ENCODE results near the gene CADM1.

CADM1 gene

GRCh38 chr11:115155978-115156377 lies 348.2 kb downstream of the CADM1 start:
- Histone ChIP-seq H2AFZ (ENCODE audit: low read length) (no peak overlapping the region), H3K4me1 (ENCODE audit: low read length) (no peaks in the 10 kb centered on the region), H3K4me3 (ENCODE audit: low read length) (no peak overlapping the region), H3K9ac (ENCODE audit: low read length) (no peak overlapping the region), H4K20me1 (ENCODE audit: insufficient read depth, low read length) (no peaks in the 10 kb centered on the region), H3K27me3 (replicated peaks; ENCODE audit: insufficient read depth, low read length) (no peaks in the 10 kb centered on the region), H3K79me2 (ENCODE audit: low read length) (no peaks in the 10 kb centered on the region), H3K9me3 (replicated peaks; ENCODE audit: insufficient read depth, low read length) (no peaks in the 10 kb centered on the region), H3F3A (ENCODE audit: insufficient read depth, low read length) (no peaks in the 10 kb centered on the region), H3K4me2 (ENCODE audit: low read depth, low read length) (no peak overlapping the region), H3K27ac (ENCODE audit: low read length) (no peak overlapping the region), H3K9me2 (replicated peaks; ENCODE audit: insufficient read depth, low read length) (no peaks in the 10 kb centered on the region), H3K36me3 (replicated peaks; ENCODE audit: insufficient read depth, low read length) (no peaks in the 10 kb centered on the region)
- TF ChIP-seq CTCF (IDR thresholded peaks at IDR 0.05; ENCODE audit: low read length) (no peak), EZH2phosphoT487 (IDR thresholded peaks at IDR 0.05; ENCODE audit: low read length) (no peak), EZH2 (optimal IDR thresholded peaks at IDR 0.05; ENCODE audit: low read depth, low read length) (no peak)
- no peak for DNase-seq

GRCh38 chr11:115155320-115155719 lies 348.9 kb downstream of the CADM1 start:
- Histone ChIP-seq H3K4me2 (ENCODE audit: low read depth, low read length) (no peak overlapping the region), H3K27ac (ENCODE audit: low read length) (no peak overlapping the region), H3K36me3 (replicated peaks; ENCODE audit: insufficient read depth, low read length) (no peaks in the 10 kb centered on the region), H2AFZ (ENCODE audit: low read length) (no peak overlapping the region), H3F3A (ENCODE audit: insufficient read depth, low read length) (no peaks in the 10 kb centered on the region), H3K9me3 (replicated peaks; ENCODE audit: insufficient read depth, low read length) (no peaks in the 10 kb centered on the region), H3K4me3 (ENCODE audit: low read length) (no peak overlapping the region), H3K4me1 (ENCODE audit: low read length) (no peaks in the 10 kb centered on the region), H3K79me2 (ENCODE audit: low read length) (no peaks in the 10 kb centered on the region), H3K9me2 (replicated peaks; ENCODE audit: insufficient read depth, low read length) (no peaks in the 10 kb centered on the region), H3K27me3 (replicated peaks; ENCODE audit: insufficient read depth, low read length) (no peaks in the 10 kb centered on the region), H3K9ac (ENCODE audit: low read length) (no peak overlapping the region), H4K20me1 (ENCODE audit: insufficient read depth, low read length) (no peaks in the 10 kb centered on the region)
- no peak for DNase-seq
- TF ChIP-seq EZH2 (optimal IDR thresholded peaks at IDR 0.05; ENCODE audit: low read depth, low read length) (no peak), EZH2phosphoT487 (IDR thresholded peaks at IDR 0.05; ENCODE audit: low read length) (no peak)

- no peaks in the 10 kb centered on the region for H3K4me1 ChIP-seq (ENCODE audit: low read length)
- no peaks in the 10 kb centered on the region for H3K9me2 ChIP-seq (replicated peaks; ENCODE audit: insufficient read depth, low read length)
- no peak for DNase-seq
- no peak overlapping the region for H3K27ac ChIP-seq (ENCODE audit: low read length)
- H3F3A ChIP-seq (ENCODE audit: insufficient read depth, low read length) = no peaks in the 10 kb centered on the region
- TF ChIP-seq EZH2phosphoT487 (IDR thresholded peaks at IDR 0.05; ENCODE audit: low read length) (no peak), EZH2 (optimal IDR thresholded peaks at IDR 0.05; ENCODE audit: low read depth, low read length) (no peak), CTCF (IDR thresholded peaks at IDR 0.05; ENCODE audit: low read length) (no peak)
- no peaks in the 10 kb centered on the region for H3K79me2 ChIP-seq (ENCODE audit: low read length)
- H2AFZ ChIP-seq (ENCODE audit: low read length) = no peak overlapping the region
- H4K20me1 ChIP-seq (ENCODE audit: insufficient read depth, low read length) = no peaks in the 10 kb centered on the region
- H3K27me3 ChIP-seq (replicated peaks; ENCODE audit: insufficient read depth, low read length) = no peaks in the 10 kb centered on the region
- H3K4me2 ChIP-seq (ENCODE audit: low read depth, low read length) = no peak overlapping the region
- H3K9me3 ChIP-seq (replicated peaks; ENCODE audit: insufficient read depth, low read length) = no peaks in the 10 kb centered on the region
- no peaks in the 10 kb centered on the region for H3K36me3 ChIP-seq (replicated peaks; ENCODE audit: insufficient read depth, low read length)
- H3K4me3 ChIP-seq (ENCODE audit: low read length) = no peak overlapping the region
- no peak overlapping the region for H3K9ac ChIP-seq (ENCODE audit: low read length)
Observed at GRCh38 chr11:115154355-115154736, 349.9 kb downstream of the CADM1 start.

- H3F3A ChIP-seq (ENCODE audit: insufficient read depth, low read length) = no peaks in the 10 kb centered on the region
- no peak for TF ChIP-seq EZH2 (optimal IDR thresholded peaks at IDR 0.05; ENCODE audit: low read depth, low read length)
- no peak for TF ChIP-seq EZH2phosphoT487 (IDR thresholded peaks at IDR 0.05; ENCODE audit: low read length)
- no peak for TF ChIP-seq CTCF (IDR thresholded peaks at IDR 0.05; ENCODE audit: low read length)
- H3K4me2 ChIP-seq (ENCODE audit: low read depth, low read length) = no peak overlapping the region
- no peaks in the 10 kb centered on the region for H3K9me3 ChIP-seq (replicated peaks; ENCODE audit: insufficient read depth, low read length)
- H3K4me3 ChIP-seq (ENCODE audit: low read length) = no peak overlapping the region
- H3K27me3 ChIP-seq (replicated peaks; ENCODE audit: insufficient read depth, low read length) = no peaks in the 10 kb centered on the region
- H3K4me1 ChIP-seq (ENCODE audit: low read length) = no peaks in the 10 kb centered on the region
- no peak overlapping the region for H3K27ac ChIP-seq (ENCODE audit: low read length)
- no peak overlapping the region for H2AFZ ChIP-seq (ENCODE audit: low read length)
- no peaks in the 10 kb centered on the region for H3K9me2 ChIP-seq (replicated peaks; ENCODE audit: insufficient read depth, low read length)
- no peak for DNase-seq
- no peak overlapping the region for H3K9ac ChIP-seq (ENCODE audit: low read length)
- no peaks in the 10 kb centered on the region for H4K20me1 ChIP-seq (ENCODE audit: insufficient read depth, low read length)
- H3K79me2 ChIP-seq (ENCODE audit: low read length) = no peaks in the 10 kb centered on the region
- H3K36me3 ChIP-seq (replicated peaks; ENCODE audit: insufficient read depth, low read length) = no peaks in the 10 kb centered on the region
Observed at GRCh38 chr11:115153731-115154354, 350.4 kb downstream of the CADM1 start.
